HG03469 (cell line): ENCODE measurements around the gene BSN.

Source experiments
- ATAC-seq: cut with Tn5 transposase; IDR thresholded peaks from one replicate; pipeline ENCODE4 v1.9.1; 2021; ENCODE audit warnings: mild to moderate bottlenecking, moderate library complexity, moderate number of reproducible peaks; ENCODE audit not compliant: unreplicated experiment

The BSN gene

DNA sequence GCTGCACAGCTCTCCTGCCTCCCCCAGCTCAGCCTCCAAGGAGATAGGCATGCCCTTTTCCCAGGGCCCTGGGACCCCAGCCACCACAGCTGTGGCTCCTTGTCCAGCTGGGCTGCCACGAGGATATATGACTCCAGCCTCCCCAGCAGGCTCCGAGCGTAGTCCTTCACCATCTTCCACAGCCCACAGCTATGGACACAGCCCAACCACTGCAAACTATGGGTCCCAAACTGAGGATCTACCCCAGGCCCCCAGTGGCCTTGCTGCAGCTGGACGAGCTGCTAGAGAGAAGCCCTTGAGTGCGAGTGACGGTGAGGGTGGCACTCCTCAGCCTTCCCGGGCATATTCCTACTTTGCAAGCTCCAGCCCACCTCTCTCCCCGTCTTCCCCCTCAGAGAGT lies 99.3 kb downstream of the BSN start:
- no peak for ATAC-seq

DNA sequence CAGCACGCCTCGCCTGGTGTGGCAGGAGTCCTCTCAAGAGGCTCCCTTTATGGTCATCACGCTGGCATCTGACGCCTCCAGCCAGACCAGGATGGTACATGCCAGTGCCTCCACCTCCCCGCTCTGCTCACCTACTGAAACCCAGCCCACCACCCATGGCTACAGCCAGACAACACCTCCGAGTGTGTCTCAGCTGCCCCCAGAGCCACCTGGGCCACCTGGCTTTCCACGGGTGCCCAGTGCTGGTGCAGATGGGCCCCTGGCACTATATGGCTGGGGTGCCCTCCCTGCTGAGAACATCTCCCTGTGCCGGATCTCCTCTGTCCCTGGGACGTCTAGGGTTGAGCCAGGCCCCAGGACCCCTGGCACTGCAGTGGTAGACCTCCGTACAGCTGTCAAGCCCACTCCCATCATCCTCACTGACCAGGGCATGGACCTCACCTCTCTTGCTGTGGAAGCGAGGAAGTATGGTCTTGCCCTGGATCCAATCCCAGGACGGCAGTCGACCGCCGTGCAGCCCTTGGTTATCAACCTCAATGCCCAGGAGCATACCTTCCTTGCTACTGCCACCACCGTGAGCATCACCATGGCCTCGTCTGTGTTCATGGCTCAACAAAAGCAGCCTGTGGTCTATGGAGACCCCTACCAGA lies 100.0 kb downstream of the BSN start:
- no peak for ATAC-seq

- ATAC-seq = no peak
These were observed 100.8 kb downstream of the BSN start for GRCh38 chr3:49654955-49655556.

GRCh38 chr3:49655731-49656285 lies 101.5 kb downstream of the BSN start:
- no peak for ATAC-seq

DNA sequence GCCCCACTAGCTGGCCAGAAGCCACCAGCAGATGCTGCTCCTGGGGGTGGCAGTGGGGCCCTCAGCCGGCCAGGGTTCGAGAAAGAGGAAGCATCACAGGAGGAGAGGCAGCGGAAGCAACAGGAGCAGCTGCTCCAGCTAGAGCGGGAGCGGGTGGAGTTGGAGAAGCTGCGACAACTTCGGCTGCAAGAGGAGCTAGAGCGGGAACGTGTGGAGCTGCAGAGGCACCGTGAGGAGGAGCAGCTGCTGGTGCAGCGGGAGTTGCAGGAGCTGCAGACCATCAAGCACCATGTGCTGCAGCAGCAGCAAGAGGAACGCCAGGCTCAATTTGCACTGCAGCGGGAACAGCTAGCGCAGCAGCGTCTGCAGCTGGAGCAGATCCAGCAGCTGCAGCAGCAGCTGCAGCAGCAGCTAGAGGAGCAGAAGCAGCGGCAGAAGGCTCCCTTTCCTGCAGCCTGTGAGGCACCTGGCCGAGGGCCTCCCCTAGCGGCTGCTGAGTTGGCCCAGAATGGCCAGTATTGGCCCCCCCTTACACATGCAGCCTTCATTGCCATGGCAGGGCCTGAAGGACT lies 102.3 kb downstream of the BSN start:
- ATAC-seq = no peak

DNA sequence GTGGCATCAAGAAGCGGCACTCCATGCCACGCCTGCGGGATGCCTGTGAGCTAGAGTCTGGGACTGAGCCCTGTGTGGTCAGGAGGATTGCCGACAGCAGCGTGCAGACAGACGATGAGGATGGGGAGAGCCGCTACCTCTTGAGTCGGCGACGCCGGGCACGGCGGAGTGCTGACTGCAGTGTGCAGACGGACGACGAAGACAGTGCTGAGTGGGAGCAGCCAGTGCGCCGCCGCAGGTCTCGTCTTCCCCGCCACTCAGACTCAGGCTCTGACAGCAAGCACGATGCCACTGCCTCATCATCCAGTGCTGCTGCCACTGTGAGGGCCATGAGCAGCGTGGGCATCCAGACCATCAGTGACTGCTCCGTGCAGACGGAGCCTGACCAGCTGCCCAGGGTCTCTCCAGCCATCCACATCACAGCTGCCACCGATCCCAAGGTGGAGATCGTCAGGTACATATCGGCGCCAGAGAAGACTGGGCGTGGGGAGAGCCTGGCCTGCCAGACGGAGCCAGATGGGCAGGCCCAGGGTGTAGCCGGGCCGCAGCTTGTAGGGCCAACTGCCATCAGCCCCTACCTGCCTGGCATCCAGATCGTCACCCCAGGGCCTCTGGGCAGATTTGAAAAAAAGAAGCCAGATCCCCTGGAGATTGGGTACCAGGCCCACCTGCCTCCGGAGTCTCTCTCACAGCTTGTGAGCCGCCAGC lies 103.1 kb downstream of the BSN start:
- ATAC-seq = no peak

DNA sequence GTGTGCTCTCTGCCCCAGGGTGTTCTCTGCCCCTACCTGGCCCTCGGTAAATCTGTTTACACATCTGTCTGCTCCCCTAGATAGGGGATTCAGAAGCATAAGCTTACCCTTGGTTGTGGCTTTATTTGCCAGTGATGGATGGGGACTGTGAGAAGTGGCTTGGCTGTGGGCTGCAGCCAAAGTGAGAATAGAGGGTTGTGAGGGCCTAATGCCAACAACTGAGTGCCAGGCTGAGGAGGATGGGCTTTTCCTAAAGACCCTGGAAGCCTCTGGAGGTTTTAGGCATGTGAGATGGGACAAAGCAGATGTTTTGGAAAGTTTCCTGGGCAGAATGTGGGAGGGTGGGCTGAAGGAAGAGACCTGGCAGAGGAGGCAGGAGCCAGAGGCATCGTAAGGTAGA lies 104.4 kb downstream of the BSN start:
- no peak for ATAC-seq

DNA sequence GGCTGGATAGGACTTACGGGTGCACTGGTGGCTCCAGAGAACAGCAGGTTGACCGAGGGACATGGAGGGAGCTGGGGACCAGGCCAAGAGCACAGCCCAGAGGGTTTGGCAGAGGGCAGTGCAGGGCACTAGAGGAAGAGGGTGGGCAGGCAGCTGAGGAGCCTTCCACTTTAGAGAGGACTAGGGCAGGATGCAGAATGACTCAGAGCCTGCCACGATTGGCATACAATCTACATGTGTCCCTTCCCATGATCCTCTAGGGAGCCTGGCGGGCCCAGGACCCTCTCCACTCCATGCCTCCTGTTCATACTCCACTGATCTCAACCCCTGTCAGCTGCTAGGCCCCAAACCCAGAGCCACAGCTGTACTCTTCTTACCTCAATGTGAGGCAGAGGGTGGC lies 105.5 kb downstream of the BSN start:
- no peak for ATAC-seq

GRCh38 chr3:49661281-49661680 lies 107.0 kb downstream of the BSN start:
- no peak for ATAC-seq

DNA sequence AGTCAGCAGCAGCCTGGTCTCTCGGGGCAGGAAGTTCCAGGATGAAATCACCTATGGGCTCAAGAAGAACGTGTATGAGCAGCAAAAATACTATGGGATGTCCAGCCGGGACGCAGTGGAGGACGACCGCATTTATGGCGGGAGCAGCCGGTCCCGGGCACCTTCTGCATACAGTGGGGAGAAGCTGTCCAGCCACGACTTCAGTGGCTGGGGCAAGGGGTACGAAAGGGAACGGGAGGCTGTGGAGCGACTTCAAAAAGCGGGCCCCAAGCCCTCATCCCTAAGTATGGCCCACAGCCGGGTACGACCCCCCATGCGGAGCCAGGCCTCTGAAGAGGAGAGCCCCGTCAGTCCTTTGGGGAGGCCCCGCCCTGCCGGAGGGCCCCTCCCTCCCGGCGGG lies 107.7 kb downstream of the BSN start:
- ATAC-seq = no peak

DNA sequence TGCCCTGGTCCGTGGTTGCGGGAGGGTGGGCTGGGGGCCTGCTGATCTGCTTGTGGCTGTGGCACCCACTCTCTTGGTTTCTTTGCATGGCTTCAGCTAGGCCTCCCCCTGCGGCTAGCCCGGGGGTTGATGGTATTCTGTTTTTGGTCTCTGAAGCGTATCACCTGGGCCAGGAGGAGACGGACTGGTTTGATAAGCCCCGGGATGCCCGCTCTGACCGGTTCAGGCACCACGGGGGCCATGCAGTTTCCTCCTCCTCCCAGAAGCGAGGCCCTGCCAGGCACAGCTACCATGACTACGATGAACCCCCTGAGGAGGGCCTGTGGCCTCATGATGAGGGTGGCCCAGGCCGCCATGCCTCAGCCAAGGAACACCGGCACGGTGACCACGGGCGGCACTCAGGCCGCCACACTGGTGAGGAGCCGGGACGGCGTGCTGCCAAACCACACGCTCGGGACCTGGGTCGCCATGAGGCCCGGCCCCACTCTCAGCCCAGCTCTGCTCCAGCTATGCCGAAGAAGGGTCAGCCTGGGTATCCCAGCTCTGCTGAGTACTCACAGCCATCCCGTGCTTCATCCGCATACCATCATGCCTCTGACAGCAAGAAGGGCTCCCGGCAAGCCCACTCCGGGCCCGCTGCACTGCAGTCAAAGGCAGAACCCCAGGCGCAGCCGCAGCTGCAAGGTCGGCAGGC lies 108.6 kb downstream of the BSN start:
- no peak for ATAC-seq

- ATAC-seq = no peak
These were observed 109.6 kb downstream of the BSN start for GRCh38 chr3:49663831-49664230.

GRCh38 chr3:49664300-49664699 lies 110.0 kb downstream of the BSN start:
- no peak for ATAC-seq

DNA sequence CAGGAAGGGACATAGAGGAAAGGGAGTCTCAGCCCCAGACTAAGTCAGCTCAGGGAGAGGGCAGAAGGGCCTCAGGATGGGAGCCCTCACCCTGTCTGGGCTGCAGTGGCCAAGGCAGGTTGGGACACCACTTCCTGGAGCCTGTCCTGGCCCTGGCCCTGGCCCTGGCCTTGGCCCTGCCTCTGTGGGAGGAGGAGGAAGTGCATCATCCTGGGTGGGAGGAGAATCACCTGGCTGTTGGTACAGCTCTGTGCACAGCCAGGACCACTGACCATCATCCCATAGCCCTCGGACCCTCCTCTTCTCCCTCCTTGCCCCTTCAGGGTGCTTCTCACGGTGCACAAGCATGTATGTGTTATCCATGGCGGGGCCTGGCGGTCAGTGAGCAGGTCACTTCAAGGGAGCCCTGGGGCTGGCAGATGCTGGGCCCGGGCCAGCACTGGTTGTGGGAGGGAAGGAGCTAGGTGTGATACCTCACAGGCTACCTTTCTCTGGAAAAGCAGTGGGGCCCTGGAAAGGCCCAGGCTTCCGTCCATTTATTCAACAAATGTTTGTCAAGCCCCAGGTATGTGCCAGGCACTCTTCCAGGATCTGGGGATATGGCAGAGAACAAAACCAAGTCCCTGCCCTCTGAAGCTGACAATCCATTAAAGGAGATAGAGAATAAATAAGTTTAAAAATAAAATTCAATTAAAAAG lies 111.7 kb downstream of the BSN start:
- no peak for ATAC-seq

GRCh38 chr3:49666592-49666991 lies 112.3 kb downstream of the BSN start:
- no peak for ATAC-seq

DNA sequence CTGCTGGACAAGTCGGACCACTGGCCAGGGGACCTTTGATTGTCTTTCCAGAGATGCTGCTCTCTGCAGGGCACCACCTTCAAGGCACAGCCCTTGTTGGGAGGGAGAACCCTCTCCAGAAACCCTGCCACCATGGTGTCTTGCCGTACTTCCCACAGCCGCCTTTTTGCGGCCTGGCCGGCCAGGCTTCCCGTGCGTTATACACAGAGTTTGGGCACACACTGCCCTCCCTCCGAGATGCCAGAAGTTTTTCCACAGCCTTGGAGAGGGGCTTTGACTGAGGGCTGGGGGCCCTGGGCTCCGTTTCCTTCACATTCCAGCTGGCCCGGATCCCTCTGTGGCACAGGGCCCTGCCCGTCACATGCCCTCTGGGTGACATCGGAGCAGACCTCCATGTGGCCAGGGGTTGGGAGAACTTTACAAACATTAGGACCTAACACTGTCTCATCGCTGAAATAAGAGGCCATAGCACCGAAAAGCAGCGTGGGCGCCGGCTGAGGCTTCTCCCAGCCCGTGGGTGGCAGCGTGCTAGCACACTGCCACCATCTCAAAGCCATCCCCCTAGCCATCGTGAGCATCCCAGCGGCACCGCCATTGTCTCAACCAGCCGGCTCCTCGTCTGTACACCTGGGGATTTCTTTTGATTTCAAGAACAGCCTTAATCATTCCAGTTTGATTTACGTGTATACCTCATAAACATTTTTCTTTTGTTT lies 113.6 kb downstream of the BSN start:
- no peak for ATAC-seq

DNA sequence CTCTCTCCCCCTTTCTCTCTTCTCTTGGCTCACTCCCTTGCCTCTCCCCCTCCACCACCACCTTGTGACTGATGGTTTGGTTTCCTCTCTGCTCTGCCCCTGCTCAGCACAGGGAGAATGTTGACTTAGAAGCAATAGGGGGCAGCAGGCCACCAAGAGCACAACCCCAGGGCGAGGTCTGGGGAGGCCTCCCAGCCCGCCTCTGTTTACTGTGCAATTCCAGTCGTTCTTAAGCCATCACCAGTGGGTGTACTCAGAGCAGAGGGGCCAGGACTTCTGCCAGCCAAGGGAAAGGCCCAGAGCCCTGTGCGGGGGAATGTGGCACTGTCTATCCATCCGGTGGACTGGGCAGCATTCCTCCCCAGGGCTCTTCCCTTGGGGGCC lies 114.1 kb downstream of the BSN start:
- no peak for ATAC-seq

GRCh38 chr3:49668861-49669260 lies 114.6 kb downstream of the BSN start:
- ATAC-seq = no peak

GRCh38 chr3:49669352-49669751 lies 115.1 kb downstream of the BSN start:
- no peak for ATAC-seq

DNA sequence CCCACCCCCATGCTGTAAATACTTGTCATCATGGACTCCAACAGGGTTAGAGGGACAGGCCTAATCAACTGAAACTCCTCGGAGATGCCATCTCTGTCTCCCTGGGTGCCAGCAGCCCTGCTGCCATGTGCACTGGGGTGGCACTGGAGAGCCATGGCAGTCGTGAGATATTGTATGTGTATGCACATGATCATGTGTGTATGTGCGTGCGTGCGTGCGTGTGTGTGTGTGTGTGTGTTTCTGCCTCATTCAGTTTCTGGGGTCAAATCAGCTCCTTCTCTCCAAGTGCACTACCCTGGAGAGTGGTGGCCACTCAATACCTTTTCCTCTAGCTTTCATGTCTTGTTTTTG lies 116.6 kb downstream of the BSN start:
- ATAC-seq = no peak
